Activated CD4-positive, alpha-beta memory T cell treated with anti-CD3 and anti-CD28 coated beads, Interleukin-2, amount 10 ng/mL, durations not matched to agents 7 days and 5 days (primary cell): ENCODE results near the gene STAM. TPM values are rescaled to one million over a fixed set of nuclear protein-coding genes. Genes with fewer than 3 reads are reported as not detected.

ENCODE experiments used
- CTCF ChIA-PET: fragments of 350-600 bp; sonication (Branson Sonifier 250); formaldehyde crosslinking; loops from one replicate; lab custom pipeline; 2021; ENCODE audit warnings: antibody characterized with exemption, inconsistent platforms; lab: Charles Lee
- POLR2A ChIA-PET: fragments of 350-600 bp; sonication (Branson Sonifier 250); formaldehyde crosslinking; loops from one replicate; lab custom pipeline; 2021; ENCODE audit warnings: antibody characterized with exemption; lab: Charles Lee
- DNase-seq: peaks from one replicate; pipeline ENCODE4 v3.0.0-alpha.2; 2020
- H3K27ac Mint-ChIP-seq: one replicate; pipeline ENCODE4 v1.8.0; 2021; ENCODE audit warnings: mild to moderate bottlenecking, mixed read lengths
- H3K27me3 Mint-ChIP-seq: one replicate; pipeline ENCODE4 v1.8.0; 2021; ENCODE audit warnings: mixed read lengths
- H3K36me3 Mint-ChIP-seq: one replicate; pipeline ENCODE4 v1.8.0; 2021; ENCODE audit warnings: low read depth, mixed read lengths
- H3K4me1 Mint-ChIP-seq: one replicate; pipeline ENCODE4 v1.8.0; 2021; ENCODE audit warnings: mixed read lengths
- H3K4me3 Mint-ChIP-seq: one replicate; pipeline ENCODE4 v1.8.0; 2021; ENCODE audit warnings: mild to moderate bottlenecking, mixed read lengths
- H3K9me3 Mint-ChIP-seq: one replicate; pipeline ENCODE4 v1.8.0; 2021; ENCODE audit warnings: mixed read lengths
- total RNA-seq, 2 experiments: library from RNA; stranded (reverse); gene quantifications; one replicate each; pipeline ENCODE4 v1.2.3, GENCODE V29; 2021

Gene STAM
- total RNA-seq, 2 experiments from 2014 or later, result 39.8 to 39.9 TPM

DNA sequence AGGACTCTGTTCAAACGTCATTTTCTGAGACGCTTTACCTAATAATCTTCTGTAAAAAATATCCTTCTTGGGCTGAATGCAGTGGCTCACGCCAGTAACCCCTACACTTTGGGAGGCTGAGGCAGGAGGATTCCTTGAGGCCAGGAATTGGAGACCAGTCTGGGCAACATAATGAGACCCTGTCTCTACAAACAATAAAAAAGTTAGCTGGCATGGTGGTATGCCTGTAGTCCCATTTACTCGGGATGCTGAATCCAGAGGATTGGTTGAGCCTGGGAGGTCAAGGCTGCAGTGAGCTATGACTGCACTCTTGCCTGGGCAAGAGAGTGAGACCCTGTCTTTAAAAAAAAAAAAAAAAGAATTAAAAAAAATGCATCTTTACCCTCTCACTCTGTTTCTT is 5.1 kb downstream of the STAM start:
- Mint-ChIP-seq H3K4me1 (peaks cover 79% of the 10 kb centered on the region), H3K4me3 (peak overlapping the region; percentile 67), H3K27ac (peak overlapping the region; percentile 93), H3K36me3 (peaks cover 86% of the 10 kb centered on the region), H3K27me3 (no peaks in the 10 kb centered on the region), H3K9me3 (peaks cover 18% of the 10 kb centered on the region)
- ChIA-PET CTCF (interaction anchor here (1.2 to 1.8 kb wide), 2 partner anchors 13 to 43 kb away, joined by 3 to 8 read pairs; no protein-coding TSS in a partner anchor), POLR2A (interaction anchor here (1.5 to 6.8 kb wide), 4 partner anchors 7 to 142 kb away, joined by 6 to 237 read pairs (median 35); no protein-coding TSS in a partner anchor)
- no peak for DNase-seq

DNA sequence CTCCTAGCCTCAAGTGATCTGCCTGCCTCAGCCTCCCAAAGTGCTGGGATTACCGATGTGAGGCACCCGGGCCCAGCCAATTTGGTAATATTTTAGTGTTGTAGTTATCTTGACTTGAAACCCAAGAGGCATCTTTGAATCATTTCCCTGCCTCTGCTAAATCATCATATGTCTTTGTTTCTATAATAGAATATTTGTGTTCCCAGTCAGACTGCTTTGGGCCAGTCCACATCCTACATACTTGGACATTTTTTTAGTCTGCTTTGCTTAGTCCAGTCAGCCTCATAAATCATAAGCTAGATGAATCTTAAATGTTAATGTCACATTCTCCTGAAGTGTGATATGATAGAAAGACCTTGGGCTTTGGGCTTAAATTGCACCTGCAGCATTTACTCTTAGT is 5.9 kb downstream of the STAM start:
- DNase-seq, result no peak
- Mint-ChIP-seq H3K9me3 (peaks cover 20% of the 10 kb centered on the region), H3K36me3 (peaks cover 85% of the 10 kb centered on the region), H3K27ac (peak overlapping the region; percentile 58), H3K27me3 (no peaks in the 10 kb centered on the region), H3K4me1 (peaks cover 80% of the 10 kb centered on the region), H3K4me3 (no peak overlapping the region)
- POLR2A ChIA-PET, result interaction anchor here (2.1 kb wide), 1 partner anchor 24 kb away, joined by 8 read pairs; no protein-coding TSS in a partner anchor
- CTCF ChIA-PET, result no interaction called here

DNA sequence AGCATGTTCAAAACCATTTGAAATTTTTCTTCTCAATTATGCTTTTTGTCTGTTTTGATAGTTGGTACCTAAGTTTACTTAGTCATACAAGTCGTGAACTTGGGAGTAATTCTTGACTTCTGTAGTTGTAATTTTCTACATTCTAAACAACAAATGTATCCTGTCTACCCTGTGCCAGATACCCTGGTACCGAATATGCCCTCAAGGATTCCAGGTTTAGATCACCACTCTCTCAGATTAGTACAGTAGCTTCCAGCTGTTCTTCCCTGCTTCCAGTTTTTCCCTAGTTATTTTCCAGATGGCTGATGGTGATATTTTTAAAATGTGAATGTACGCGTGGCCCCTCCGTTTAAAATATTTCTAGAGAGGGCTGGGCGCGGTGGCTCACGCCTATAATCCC is 6.5 kb downstream of the STAM start:
- H3K9me3 Mint-ChIP-seq, result peaks cover 23% of the 10 kb centered on the region
- ChIA-PET POLR2A (interaction anchor here (2.1 kb wide), 1 partner anchor 23 kb away, joined by 8 read pairs; no protein-coding TSS in a partner anchor), CTCF (no interaction called here)
- H3K4me3 Mint-ChIP-seq, result no peak overlapping the region
- peaks cover 85% of the 10 kb centered on the region for H3K36me3 Mint-ChIP-seq
- peaks cover 83% of the 10 kb centered on the region for H3K4me1 Mint-ChIP-seq
- peak overlapping the region; percentile 58 for H3K27ac Mint-ChIP-seq
- DNase-seq, result no peak
- no peaks in the 10 kb centered on the region for H3K27me3 Mint-ChIP-seq

DNA sequence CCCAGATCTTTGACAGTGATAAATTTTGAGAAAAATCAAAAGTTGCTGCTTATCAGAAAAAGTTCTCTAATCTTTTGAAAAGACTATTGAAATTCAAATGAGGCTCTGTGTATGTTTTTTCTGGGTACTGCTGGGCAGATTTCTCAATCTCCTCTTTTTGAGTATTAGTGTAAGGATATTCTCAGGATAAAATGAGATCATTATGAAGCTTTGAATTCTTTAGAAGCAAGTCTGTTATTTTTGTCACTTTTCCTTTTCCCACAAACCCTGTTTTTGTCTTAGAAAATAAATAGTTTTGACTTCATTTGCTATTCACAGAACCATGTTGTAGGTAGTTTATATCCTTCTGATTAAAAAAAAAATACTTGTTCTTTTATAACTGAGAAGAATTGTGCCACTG is 7.9 kb downstream of the STAM start:
- Mint-ChIP-seq H3K27me3 (no peaks in the 10 kb centered on the region), H3K4me3 (no peak overlapping the region), H3K27ac (peak overlapping the region; percentile 56), H3K4me1 (peaks cover 82% of the 10 kb centered on the region), H3K9me3 (peaks cover 27% of the 10 kb centered on the region), H3K36me3 (peaks cover 86% of the 10 kb centered on the region)
- POLR2A ChIA-PET, result interaction anchor here (2.1 to 8.3 kb wide), 3 partner anchors 6 to 22 kb away, joined by 8 to 60 read pairs (median 10); partner anchors contain the start of gene STAM
- DNase-seq, result no peak
- CTCF ChIA-PET, result no interaction called here

DNA sequence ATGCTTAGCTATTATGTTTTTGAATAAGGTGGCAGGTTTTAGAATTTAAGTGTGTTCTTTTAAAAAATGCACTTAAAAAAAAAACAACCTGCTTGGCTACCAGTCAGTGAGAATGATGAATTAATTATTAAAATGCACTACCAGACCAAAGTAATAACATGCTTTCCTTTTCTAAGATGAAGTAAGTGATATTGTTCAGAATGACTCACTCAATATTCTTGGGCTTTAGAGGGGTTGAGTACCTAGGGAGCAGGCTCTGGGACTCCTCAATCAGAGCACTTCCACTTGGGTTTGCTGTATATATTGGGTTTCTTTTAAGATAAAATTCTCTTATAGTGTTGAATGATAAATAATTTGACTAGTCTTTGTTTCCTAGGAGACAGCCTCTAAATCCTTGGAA is 8.6 kb downstream of the STAM start:
- ChIA-PET CTCF (no interaction called here), POLR2A (interaction anchor here (2.4 to 8.3 kb wide), 2 partner anchors 6 to 10 kb away, joined by 10 to 60 read pairs; partner anchors contain the start of gene STAM)
- no peak for DNase-seq
- peaks cover 27% of the 10 kb centered on the region for H3K9me3 Mint-ChIP-seq
- H3K27me3 Mint-ChIP-seq, result no peaks in the 10 kb centered on the region
- H3K4me1 Mint-ChIP-seq, result peaks cover 82% of the 10 kb centered on the region
- H3K36me3 Mint-ChIP-seq, result peaks cover 87% of the 10 kb centered on the region
- no peak overlapping the region for H3K4me3 Mint-ChIP-seq
- H3K27ac Mint-ChIP-seq, result no peak overlapping the region

DNA sequence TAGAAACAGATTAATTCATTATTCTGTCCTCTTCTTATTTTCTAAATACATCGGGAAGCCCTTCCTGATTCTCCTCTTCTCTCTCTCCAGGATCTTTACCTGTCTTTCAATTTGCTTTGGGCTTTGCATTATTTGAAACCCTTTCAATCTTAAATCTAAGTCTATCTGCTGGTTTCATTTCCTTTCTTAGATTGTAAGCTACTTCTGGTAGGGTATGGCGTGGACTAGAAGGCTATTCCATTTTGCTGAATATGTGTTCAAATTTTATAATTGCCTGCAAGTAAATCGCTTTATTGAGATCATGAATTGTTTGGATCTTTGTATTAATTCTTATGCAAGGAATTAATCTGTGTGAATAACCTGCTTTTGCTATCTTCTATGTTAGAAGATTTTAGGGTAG is 11.1 kb downstream of the STAM start:
- CTCF ChIA-PET, result interaction anchor here (1.0 to 2.5 kb wide), 2 partner anchors 11 to 16 kb away, joined by 3 to 11 read pairs; partner anchors contain the start of gene STAM
- peaks cover 80% of the 10 kb centered on the region for H3K36me3 Mint-ChIP-seq

DNA sequence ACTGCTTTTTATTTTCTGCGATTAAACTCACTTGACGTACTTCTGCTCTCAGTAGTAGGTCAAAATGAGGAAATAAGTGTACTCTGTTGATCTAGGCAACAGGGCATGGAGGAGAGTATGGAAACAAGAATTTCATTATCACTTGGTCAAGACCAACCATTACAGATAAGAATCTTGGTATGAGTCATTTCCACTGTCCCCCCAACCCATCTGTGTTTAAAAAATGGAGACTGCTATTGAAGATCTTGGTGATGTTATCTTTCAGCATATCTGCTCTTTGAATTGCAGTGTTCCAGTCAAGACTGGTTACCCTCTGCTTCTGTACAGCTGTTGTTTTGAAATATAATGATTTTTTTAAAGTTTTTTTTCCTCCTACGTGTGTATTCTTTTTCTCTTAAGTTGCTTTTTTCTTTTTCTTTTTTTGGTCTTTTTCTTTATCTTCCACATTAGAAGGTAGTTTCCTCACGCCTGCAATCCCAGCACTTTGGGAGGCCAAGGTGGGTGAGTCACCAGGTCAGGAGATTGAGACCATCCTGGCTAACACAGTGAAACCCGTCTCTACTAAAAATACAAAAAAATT is 11.7 kb downstream of the STAM start:
- H3K27ac Mint-ChIP-seq, result peak overlapping the region; percentile 51
- no peak for DNase-seq
- peaks cover 22% of the 10 kb centered on the region for H3K9me3 Mint-ChIP-seq
- peaks cover 64% of the 10 kb centered on the region for H3K4me1 Mint-ChIP-seq
- H3K27me3 Mint-ChIP-seq, result no peaks in the 10 kb centered on the region
- POLR2A ChIA-PET, result interaction anchor here (1.3 to 8.3 kb wide), 5 partner anchors 10 to 18 kb away, joined by 3 to 60 read pairs (median 3); partner anchors contain the start of gene STAM
- CTCF ChIA-PET, result interaction anchor here (1.0 to 2.5 kb wide), 2 partner anchors 11 to 16 kb away, joined by 3 to 11 read pairs; partner anchors contain the start of gene STAM
- peak overlapping the region; percentile 3 for H3K4me3 Mint-ChIP-seq
- peaks cover 74% of the 10 kb centered on the region for H3K36me3 Mint-ChIP-seq

More for the DNA sequence above, 11.1 kb downstream of the STAM start:
- no peak overlapping the region for H3K4me3 Mint-ChIP-seq
- no peaks in the 10 kb centered on the region for H3K27me3 Mint-ChIP-seq
- H3K4me1 Mint-ChIP-seq, result peaks cover 70% of the 10 kb centered on the region
- peak overlapping the region; percentile 16 for H3K27ac Mint-ChIP-seq
- POLR2A ChIA-PET, result interaction anchor here (1.3 to 8.3 kb wide), 4 partner anchors 9 to 19 kb away, joined by 3 to 60 read pairs (median 4); partner anchors contain the start of gene STAM
- no peak for DNase-seq
- peaks cover 24% of the 10 kb centered on the region for H3K9me3 Mint-ChIP-seq

DNA sequence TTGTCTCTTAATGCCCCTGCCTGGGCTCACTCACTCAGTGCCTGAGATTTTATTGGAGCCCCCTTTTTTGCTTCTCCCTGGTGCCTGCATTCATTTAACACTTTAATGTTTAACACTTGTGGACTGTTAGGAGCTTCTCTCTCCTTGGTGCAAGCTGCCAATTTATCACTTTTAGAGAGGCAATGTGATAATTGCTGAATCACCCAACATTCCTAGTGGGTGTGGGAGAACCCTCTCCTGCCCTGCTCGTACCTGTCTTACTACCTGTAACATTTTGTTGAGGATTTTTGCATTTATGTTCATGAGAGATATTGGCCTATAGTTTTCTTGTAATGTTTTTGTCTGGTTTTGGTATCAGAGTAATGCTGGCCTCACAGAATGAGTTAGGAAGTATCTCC is 13.2 kb downstream of the STAM start:
- Mint-ChIP-seq H3K4me1 (peaks cover 61% of the 10 kb centered on the region), H3K9me3 (peaks cover 19% of the 10 kb centered on the region), H3K4me3 (no peak overlapping the region), H3K27ac (no peak overlapping the region), H3K36me3 (peaks cover 75% of the 10 kb centered on the region), H3K27me3 (no peaks in the 10 kb centered on the region)
- ChIA-PET CTCF (no interaction called here), POLR2A (interaction anchor here (1.0 to 8.3 kb wide), 3 partner anchors 11 to 17 kb away, joined by 3 to 60 read pairs (median 4); partner anchors contain the start of gene STAM)
- no peak for DNase-seq

DNA sequence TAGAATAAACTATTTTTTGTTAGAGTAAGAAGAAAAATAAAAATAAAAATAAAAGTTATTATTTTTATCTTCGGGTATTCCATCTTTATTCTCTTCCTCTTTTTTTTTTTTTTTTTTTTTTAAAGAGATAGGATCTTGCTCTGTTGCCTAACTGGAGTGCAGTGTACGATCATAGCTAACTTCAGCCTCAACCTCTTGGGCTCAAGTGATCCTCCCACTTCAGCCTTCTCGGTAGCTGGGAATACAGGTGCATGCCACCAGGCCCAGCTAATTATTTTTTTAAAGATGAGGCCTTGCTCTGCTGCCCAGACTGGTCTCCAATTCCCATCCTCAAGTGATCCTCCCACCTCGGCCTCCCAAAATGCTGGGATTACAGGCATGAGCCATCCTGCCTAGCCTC is 15.4 kb downstream of the STAM start:
- no peak overlapping the region for H3K27ac Mint-ChIP-seq
- H3K27me3 Mint-ChIP-seq, result no peaks in the 10 kb centered on the region
- POLR2A ChIA-PET, result interaction anchor here (8.3 kb wide), 1 partner anchor 13 kb away, joined by 60 read pairs; the partner anchor contains the start of gene STAM
- CTCF ChIA-PET, result no interaction called here
- H3K36me3 Mint-ChIP-seq, result peaks cover 73% of the 10 kb centered on the region
- no peak for DNase-seq
- H3K4me3 Mint-ChIP-seq, result no peak overlapping the region
- H3K4me1 Mint-ChIP-seq, result peaks cover 60% of the 10 kb centered on the region
- H3K9me3 Mint-ChIP-seq, result peaks cover 11% of the 10 kb centered on the region

DNA sequence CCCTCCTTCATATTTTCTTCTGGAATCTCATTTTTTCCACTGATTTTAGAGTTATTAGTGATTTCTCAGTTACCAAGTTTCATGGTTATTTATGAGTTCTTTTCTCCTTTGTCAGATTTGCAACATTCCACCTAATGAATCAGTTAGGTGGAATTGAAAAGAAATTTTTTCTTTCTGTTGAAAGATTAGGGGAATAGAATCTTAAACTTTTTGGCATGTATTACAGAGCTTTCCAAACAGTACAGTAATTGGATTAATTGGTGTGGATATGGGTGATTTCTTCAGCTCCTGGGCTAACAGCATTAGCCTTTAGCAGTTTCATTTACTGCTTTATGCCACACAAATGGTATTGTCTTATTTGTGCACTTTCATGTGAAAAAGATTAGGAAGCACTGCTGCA is 17.0 kb downstream of the STAM start:
- POLR2A ChIA-PET, result interaction anchor here (2.5 to 3.1 kb wide), 2 partner anchors 12 to 16 kb away, joined by 6 to 37 read pairs; partner anchors contain the start of gene STAM
- H3K36me3 Mint-ChIP-seq, result peaks cover 62% of the 10 kb centered on the region
- no peak overlapping the region for H3K27ac Mint-ChIP-seq
- peaks cover 6% of the 10 kb centered on the region for H3K9me3 Mint-ChIP-seq
- H3K4me3 Mint-ChIP-seq, result no peak overlapping the region
- CTCF ChIA-PET, result interaction anchor here (1.9 kb wide), 1 partner anchor 13 kb away, joined by 8 read pairs; no protein-coding TSS in a partner anchor
- no peaks in the 10 kb centered on the region for H3K27me3 Mint-ChIP-seq
- H3K4me1 Mint-ChIP-seq, result peaks cover 47% of the 10 kb centered on the region
- DNase-seq, result no peak

DNA sequence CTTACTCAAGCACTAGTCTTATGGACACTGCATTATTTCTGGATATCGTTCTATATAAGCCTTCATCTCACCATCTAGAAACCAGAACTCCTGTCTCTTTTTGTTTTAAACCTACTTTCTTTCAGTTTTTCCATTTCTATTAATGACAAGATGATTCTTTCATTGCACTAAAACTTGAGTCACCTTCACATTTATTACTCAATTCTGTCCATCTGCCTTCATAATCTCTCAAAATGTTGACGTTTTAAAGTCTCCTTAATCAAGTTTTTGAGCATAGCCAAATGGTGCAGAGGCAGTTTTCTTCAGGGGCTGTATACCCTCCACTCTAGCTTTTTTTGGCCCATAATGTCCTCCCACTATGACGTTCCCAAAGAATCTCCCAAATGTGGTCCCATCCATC is 17.6 kb downstream of the STAM start:
- Mint-ChIP-seq H3K4me3 (no peak overlapping the region), H3K27ac (no peak overlapping the region), H3K9me3 (peaks cover 3% of the 10 kb centered on the region), H3K4me1 (peaks cover 45% of the 10 kb centered on the region), H3K36me3 (peaks cover 59% of the 10 kb centered on the region), H3K27me3 (no peaks in the 10 kb centered on the region)
- DNase-seq, result no peak
- ChIA-PET CTCF (interaction anchor here (1.9 kb wide), 1 partner anchor 13 kb away, joined by 8 read pairs; no protein-coding TSS in a partner anchor), POLR2A (interaction anchor here (1.1 to 3.1 kb wide), 4 partner anchors 10 to 16 kb away, joined by 3 to 37 read pairs (median 6); partner anchors contain the start of gene STAM)

DNA sequence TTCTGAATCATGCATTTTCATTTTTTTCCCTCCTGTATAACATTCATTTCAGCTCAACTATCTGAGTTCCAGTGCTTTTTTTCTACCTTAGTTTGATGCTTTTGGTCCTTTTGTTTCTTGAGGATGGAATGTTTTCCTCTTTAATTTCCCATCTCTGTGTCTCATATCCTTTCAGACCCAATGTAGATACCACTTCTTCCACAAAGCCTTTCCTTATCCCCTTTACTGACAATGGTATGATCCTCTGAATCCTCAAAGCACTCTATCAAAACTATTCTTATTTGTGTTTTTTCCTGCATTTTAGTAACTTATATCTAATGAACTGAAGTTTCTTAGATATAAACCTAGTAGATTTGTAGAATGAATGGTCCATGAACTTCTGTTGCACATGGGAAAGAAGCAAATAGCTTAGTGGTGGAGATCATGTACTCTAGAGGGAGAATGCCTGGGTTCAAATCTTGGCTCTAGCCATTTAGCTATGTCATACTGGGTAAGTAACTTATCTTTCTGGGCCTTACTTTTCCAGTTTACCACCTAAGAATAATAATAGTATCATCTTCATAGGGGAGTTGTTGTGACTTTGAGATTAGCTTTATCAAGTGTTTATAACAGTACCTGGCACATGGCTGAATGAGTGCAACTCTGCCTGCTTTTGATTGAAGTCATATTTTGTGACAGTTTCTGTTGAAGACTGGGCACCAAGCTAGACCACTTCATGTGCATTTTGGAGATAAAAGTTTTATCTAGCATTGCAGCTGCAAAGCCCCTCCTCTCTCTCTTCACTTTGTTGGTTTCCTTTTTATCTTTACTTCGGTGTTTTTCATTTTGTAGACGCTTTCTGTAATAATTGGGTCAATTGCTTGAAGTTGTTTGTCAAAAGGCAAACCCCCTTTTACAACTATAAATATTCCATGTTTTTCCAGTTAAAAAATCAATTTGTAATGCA is 18.5 kb downstream of the STAM start:
- Mint-ChIP-seq H3K4me3 (no peak overlapping the region), H3K9me3 (peaks cover 2% of the 10 kb centered on the region), H3K4me1 (peaks cover 42% of the 10 kb centered on the region), H3K27ac (no peak overlapping the region), H3K36me3 (peaks cover 56% of the 10 kb centered on the region), H3K27me3 (no peaks in the 10 kb centered on the region)
- ChIA-PET CTCF (interaction anchor here (0.7 to 1.9 kb wide), 3 partner anchors 9 to 16 kb away, joined by 3 to 8 read pairs (median 3); no protein-coding TSS in a partner anchor), POLR2A (interaction anchor here (1.1 to 3.1 kb wide), 6 partner anchors 9 to 17 kb away, joined by 3 to 37 read pairs (median 6); partner anchors contain the start of gene STAM)
- no peak for DNase-seq
